ENCODE results near the gene CLCF1.

Gene CLCF1

GRCh38 chr11:67356387-67356863 lies 17.0 kb downstream of the CLCF1 start:
- DNase-seq (ENCODE audit: low read depth), result no peak

GRCh38 chr11:67355794-67356386 lies 17.5 kb downstream of the CLCF1 start:
- no peak for DNase-seq (ENCODE audit: low read depth)

GRCh38 chr11:67355023-67355793 lies 18.2 kb downstream of the CLCF1 start:
- no peak for DNase-seq (ENCODE audit: low read depth)

- DNase-seq (ENCODE audit: low read depth), result peak; percentile 90
These were observed 19.0 kb downstream of the CLCF1 start for GRCh38 chr11:67354075-67355022.

- DNase-seq (ENCODE audit: low read depth), result peak; percentile 96
These were observed 19.9 kb downstream of the CLCF1 start, which contains the start of gene POLD4 for GRCh38 chr11:67353317-67354074. TSS of gene POLD4 (minus strand) at chr11:67353546. CDS start at chr11:67353399, 147 bp downstream.

- DNase-seq (ENCODE audit: low read depth), result no peak
These were observed 20.7 kb downstream of the CLCF1 start for GRCh38 chr11:67352546-67353316.

- peak; percentile 69 for DNase-seq (ENCODE audit: low read depth)
These were observed 22.0 kb downstream of the CLCF1 start for GRCh38 chr11:67351275-67352005.

- DNase-seq (ENCODE audit: low read depth), result no peak
These were observed 23.4 kb downstream of the CLCF1 start for GRCh38 chr11:67349928-67350465.

GRCh38 chr11:67349457-67349856 lies 23.9 kb downstream of the CLCF1 start:
- no peak for DNase-seq (ENCODE audit: low read depth)

GRCh38 chr11:67349036-67349435 lies 24.4 kb downstream of the CLCF1 start:
- no peak for DNase-seq (ENCODE audit: low read depth)

- no peak for DNase-seq (ENCODE audit: low read depth)
These were observed 25.2 kb downstream of the CLCF1 start for GRCh38 chr11:67347964-67348749.

GRCh38 chr11:67345920-67346819 lies 27.2 kb downstream of the CLCF1 start:
- peak; percentile 73 for DNase-seq (ENCODE audit: low read depth)

GRCh38 chr11:67345247-67345919 lies 28.0 kb downstream of the CLCF1 start:
- no peak for DNase-seq (ENCODE audit: low read depth)

GRCh38 chr11:67344264-67344663 lies 29.1 kb downstream of the CLCF1 start:
- no peak for DNase-seq (ENCODE audit: low read depth)

- DNase-seq (ENCODE audit: low read depth), result no peak
These were observed 36.1 kb downstream of the CLCF1 start for GRCh38 chr11:67337257-67337656.

GRCh38 chr11:67332081-67332691 lies 41.2 kb downstream of the CLCF1 start:
- DNase-seq (ENCODE audit: low read depth), result no peak

- DNase-seq (ENCODE audit: low read depth), result no peak
These were observed 49.9 kb downstream of the CLCF1 start for GRCh38 chr11:67323526-67323925.

Measured in fibroblast of gingiva (primary cell).